ENCODE measurements around the gene PCNX1.
A peak's percentile ranks its signal among the peaks of the same experiment; 100 is the strongest.

PCNX1 gene

GRCh38 chr14:70926235-70926830 is 19.1 kb downstream of the PCNX1 start (continued):
- TF ChIP-seq CSRNP3 (CRISPR knock-in tag; IDR thresholded peaks at IDR 0.05) (no peak), RARB (CRISPR knock-in tag; IDR thresholded peaks at IDR 0.05) (no peak), SNAI2 (CRISPR knock-in tag; IDR thresholded peaks at IDR 0.05) (no peak), CSDC2 (CRISPR knock-in tag; IDR thresholded peaks at IDR 0.05) (no peak), OSR1 (CRISPR knock-in tag; IDR thresholded peaks at IDR 0.05) (no peak)

- no peak for ATAC-seq
These were observed 23.7 kb downstream of the PCNX1 start for GRCh38 chr14:70931008-70931407.

GRCh38 chr14:70934084-70934483 is 26.8 kb downstream of the PCNX1 start:
- no peak for TF ChIP-seq TOX (CRISPR knock-in tag; IDR thresholded peaks at IDR 0.05; ENCODE audit: borderline replicate concordance)
- no peak for ATAC-seq

More at GRCh38 chr14:70931008-70931407, 23.7 kb downstream of the PCNX1 start:
- TF ChIP-seq PATZ1 (CRISPR knock-in tag; IDR thresholded peaks at IDR 0.05; ENCODE audit: borderline replicate concordance), result no peak
- TF ChIP-seq CSDC2 (CRISPR knock-in tag; IDR thresholded peaks at IDR 0.05), result no peak
- no peak for TF ChIP-seq CREB5 (CRISPR knock-in tag; IDR thresholded peaks at IDR 0.05; ENCODE audit: low read depth)
- TF ChIP-seq ZNF70 (CRISPR knock-in tag; IDR thresholded peaks at IDR 0.05), result no peak
- no peak for TF ChIP-seq ZNF565 (CRISPR knock-in tag; conservative IDR thresholded peaks at IDR 0.05; ENCODE audit: low read depth)
- no peak for TF ChIP-seq TSHZ2 (CRISPR knock-in tag; IDR thresholded peaks at IDR 0.05)
- no peak for TF ChIP-seq RARB (CRISPR knock-in tag; IDR thresholded peaks at IDR 0.05)
- TF ChIP-seq ZNF8 (CRISPR knock-in tag; IDR thresholded peaks at IDR 0.05), result no peak
- no peak for TF ChIP-seq TCF4 (CRISPR knock-in tag; IDR thresholded peaks at IDR 0.05; ENCODE audit: borderline replicate concordance)
- TF ChIP-seq BACH2 (CRISPR knock-in tag; IDR thresholded peaks at IDR 0.05; ENCODE audit: borderline replicate concordance), result no peak
- TF ChIP-seq PPARA (CRISPR knock-in tag; IDR thresholded peaks at IDR 0.05; ENCODE audit: borderline replicate concordance), result no peak
- no peak for TF ChIP-seq GLIS3 (CRISPR knock-in tag; IDR thresholded peaks at IDR 0.05)
- TF ChIP-seq SNAI2 (CRISPR knock-in tag; IDR thresholded peaks at IDR 0.05), result no peak
- TF ChIP-seq ESRRG (CRISPR knock-in tag; IDR thresholded peaks at IDR 0.05), result no peak
- TF ChIP-seq OSR1 (CRISPR knock-in tag; IDR thresholded peaks at IDR 0.05), result no peak

- peak; percentile 67 for ATAC-seq
- TF ChIP-seq PPARA (CRISPR knock-in tag; IDR thresholded peaks at IDR 0.05; ENCODE audit: borderline replicate concordance) (no peak), TCF4 (CRISPR knock-in tag; IDR thresholded peaks at IDR 0.05; ENCODE audit: borderline replicate concordance) (no peak), CSRNP3 (CRISPR knock-in tag; IDR thresholded peaks at IDR 0.05) (no peak)
These were observed 27.4 kb downstream of the PCNX1 start for GRCh38 chr14:70934502-70935134.

All from SK-N-SH treated with all-trans-retinoic acid at 6 μM for 48 hours (cell line).